Activated CD4-positive, CD25-positive, alpha-beta regulatory T cell treated with anti-CD3 and anti-CD28 coated beads, Interleukin-2, amount 50 U/mL, for 16 hours (primary cell): ENCODE results near the gene ZBTB44.
"Not testable (repeated sequence)": the region's sequence is repeated elsewhere in the genome, so short reads cannot be mapped to it uniquely, and the experiment has no call there.

ENCODE experiments used
- DNase-seq: peaks from one replicate; pipeline ENCODE4 v3.0.0-alpha.2; 2020; ENCODE audit warnings: low read depth, low spot score

ZBTB44 gene

GRCh38 chr11:130198292-130198691 is 116.4 kb downstream of the ZBTB44 start:
- DNase-seq = no peak

GRCh38 chr11:130197386-130198035 is 117.2 kb downstream of the ZBTB44 start:
- no peak for DNase-seq

- DNase-seq = no peak
Measured at GRCh38 chr11:130194241-130195023, 120.3 kb downstream of the ZBTB44 start.

- not testable (repeated sequence) for DNase-seq
Measured at GRCh38 chr11:130193551-130193950, 121.2 kb downstream of the ZBTB44 start.

- DNase-seq = no peak
Measured at GRCh38 chr11:130192845-130193267, 121.9 kb downstream of the ZBTB44 start.

- no peak for DNase-seq
Measured at GRCh38 chr11:130191896-130192295, 122.8 kb downstream of the ZBTB44 start.

GRCh38 chr11:130190371-130190881 is 124.3 kb downstream of the ZBTB44 start:
- no peak for DNase-seq

- DNase-seq = no peak
Measured at GRCh38 chr11:130189492-130190210, 125.1 kb downstream of the ZBTB44 start.

- no peak for DNase-seq
Measured at GRCh38 chr11:130188585-130189347, 126.0 kb downstream of the ZBTB44 start.

- no peak for DNase-seq
Measured at GRCh38 chr11:130188047-130188446, 126.7 kb downstream of the ZBTB44 start.

GRCh38 chr11:130187096-130187495 is 127.6 kb downstream of the ZBTB44 start:
- DNase-seq = no peak

GRCh38 chr11:130183878-130184610 is 130.7 kb downstream of the ZBTB44 start:
- DNase-seq = no peak

GRCh38 chr11:130181295-130182272 is 133.1 kb downstream of the ZBTB44 start:
- DNase-seq = no peak

- no peak for DNase-seq
Measured at GRCh38 chr11:130180896-130181294, 133.8 kb downstream of the ZBTB44 start.

GRCh38 chr11:130180491-130180890 is 134.2 kb downstream of the ZBTB44 start:
- no peak for DNase-seq

- no peak for DNase-seq
Measured at GRCh38 chr11:130179396-130180306, 135.1 kb downstream of the ZBTB44 start.

- DNase-seq = no peak
Measured at GRCh38 chr11:130178441-130179339, 136.0 kb downstream of the ZBTB44 start.
